Ovary (tissue), 9 donors: ENCODE measurements around the gene STX18. TPM values are rescaled to one million over a fixed set of nuclear protein-coding genes. Genes with fewer than 3 reads are reported as not detected.

Experiments used
- DNase-seq, 5 donors: peaks; one replicate each; pipeline ENCODE4 v3.0.0-alpha.2; 2019 to 2020
- H3K27ac ChIP-seq, 2 donors: fragments of 200-600 bp; one replicate each; pipeline versions ENCODE4 v1.5.1 to v1.8.0; 2019 to 2022
- H3K27me3 ChIP-seq: fragments of 200-600 bp; one replicate; pipeline ENCODE4 v1.8.0; 2022
- H3K36me3 ChIP-seq: fragments of 200-600 bp; sonication (generic); one replicate; pipeline ENCODE4 v1.5.1; 2019
- H3K4me1 ChIP-seq: one replicate; pipeline ENCODE4 v1.8.1; 2013; ENCODE audit warnings: mild to moderate bottlenecking, moderate library complexity; ENCODE audit not compliant: insufficient read depth
- H3K4me3 ChIP-seq: fragments of 200-600 bp; sonication (generic); one replicate; pipeline ENCODE4 v1.5.1; 2017
- H3K9me3 ChIP-seq, 2 donors: fragments of 200-600 bp in 1 of 2; sonication (generic) in 1 of 2; one replicate each; pipeline versions ENCODE4 v1.5.1 to v1.8.1; 2013 to 2019; ENCODE audit warnings: mild to moderate bottlenecking in 1 of 2, moderate library complexity in 1 of 2
- CTCF ChIP-seq, 3 donors: fragments of 450-650 bp in 2 of 3; fragments of 200-600 bp in 1 of 3; IDR thresholded peaks; one replicate each; pipeline versions ENCODE4 v1.5.1 to v1.8.0; 2016 to 2022; ENCODE audit warnings: antibody characterized with exemption in 3 of 3, mild to moderate bottlenecking in 1 of 3
- EP300 ChIP-seq: sonication (generic); formaldehyde crosslinking; IDR thresholded peaks from one replicate; pipeline ENCODE4 v1.6.1; 2017; ENCODE audit warnings: antibody characterized with exemption
- POLR2A ChIP-seq: fragments of 450-650 bp; IDR thresholded peaks from one replicate; pipeline ENCODE4 v1.6.1; 2017; ENCODE audit warnings: antibody characterized with exemption, mild to moderate bottlenecking, moderate library complexity
- WGBS, 3 donors: extraction: QIAGEN DNeasy Blood & Tissue Kit in 1 of 3; methylation state at CpG; one replicate each; pipeline versions ENCODE4 v1.1.5 to v1.1.7; 2013 to 2017; 5-methylcytosine and 5-hydroxymethylcytosine counted together
- intact Hi-C, 4 donors: fragments of 100-400 bp; cut with DNase I; formaldehyde crosslinking; loops; one replicate each; pipeline versions ENCODE4 v1.11.0 to v1.15.1; 2022 to 2023
- polyA plus RNA-seq, 2 donors: library from polyadenylated mRNA; stranded (reverse); fragments of 200-250 nt in 1 of 2; fragments of 350-450 nt in 1 of 2; fragmentation: Illumina TruSeq in 1 of 2; extraction: RNeasy Lipid Tissue Mini Kit (QIAGEN cat#74804) in 1 of 2; gene quantifications; one replicate each; pipeline ENCODE4 v1.2.3, GENCODE V29; 2013 to 2014
- total RNA-seq, 7 donors: library from RNA; depleted of rRNA in 2 of 7; stranded (reverse); fragments of >200 nt in 2 of 7; fragmentation: NEBNext Ultra II Directional in 3 of 7; extraction: Animal tissue kit (Norgen Biotek cat#: 25700) in 3 of 7; gene quantifications; one replicate each; pipeline versions ENCODE4 v1.1.0 to v1.2.4, GENCODE V29; 2016 to 2023
- donor health status: DM: no; HTN: no; CAD: no; lungs with moderate emphysema.
- donor health status: DM: no; HTN: no; CAD: no.
- donor health status: Bipolar disorder and iron deficiency.
- donor health status: DM: yes; HTN: yes; CAD: no.
- donor health status: DM: no; HTN: no; CAD: no.
- donor health status: DM: yes; HTN: yes; CAD: no.

STX18 gene
- total and polyA plus RNA-seq, 9 donors: 18.1 to 61.4 (median 31.9) TPM

DNA sequence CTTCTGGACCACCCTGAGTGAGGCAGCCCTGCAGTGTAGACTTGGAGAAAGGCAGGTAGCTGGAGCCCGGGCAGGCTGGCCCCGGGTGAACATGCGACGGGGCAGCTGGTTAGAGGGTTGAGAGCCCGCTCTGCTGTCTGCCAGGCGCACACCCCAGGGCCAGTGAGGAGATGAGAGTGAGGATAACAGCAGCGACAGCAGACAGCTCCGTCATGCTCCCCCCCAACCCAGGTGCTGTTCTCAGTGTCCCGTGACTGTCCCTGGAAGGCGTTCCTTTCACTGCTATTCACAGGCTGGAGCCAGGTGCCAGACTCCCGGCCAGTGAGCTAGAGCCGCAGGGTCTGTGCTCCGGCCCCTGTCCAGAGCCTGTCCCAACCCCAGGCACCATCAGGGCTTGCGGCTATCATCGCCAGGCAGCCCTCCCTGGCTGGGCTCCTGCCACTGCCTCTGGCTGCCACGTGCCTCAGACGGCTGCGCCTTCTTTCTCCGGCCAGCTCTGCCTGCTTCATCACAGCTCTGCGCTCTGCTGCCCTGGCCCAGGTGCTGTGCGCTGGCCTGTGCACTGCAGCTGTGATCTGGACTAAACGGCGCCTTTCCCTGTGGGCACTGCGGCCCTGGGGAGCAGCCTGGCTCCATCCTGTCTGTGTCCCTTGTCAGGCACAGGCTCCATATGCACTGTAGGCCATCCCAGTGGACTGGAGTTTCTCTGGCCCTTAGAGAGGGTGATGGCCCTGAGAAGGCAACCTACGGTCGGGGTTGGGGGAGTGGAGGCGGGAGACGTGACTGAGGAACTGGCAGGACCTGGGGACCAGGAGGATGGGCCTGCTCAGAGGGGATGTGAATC lies 135.2 kb downstream of the STX18 start:
- Histone ChIP-seq H3K36me3 (no peaks in the 10 kb centered on the region), H3K4me3 (no peak overlapping the region), H3K27ac (no peak overlapping the region), H3K4me1 (no peaks in the 10 kb centered on the region), H3K27me3 (no peaks in the 10 kb centered on the region), H3K9me3 (no peaks in the 10 kb centered on the region)
- no peak for DNase-seq
- TF ChIP-seq POLR2A (no peak), EP300 (no peak), CTCF (IDR thresholded peaks at IDR 0.05) (no peak)
- WGBS, 3 donors: 85 to 87% (median 87%) methylated on average over 22 to 28 of the region's 28 CpGs
- intact Hi-C loops: no loop called here

- TF ChIP-seq CTCF (IDR thresholded peaks at IDR 0.05) (no peak), POLR2A (no peak), EP300 (no peak)
- Histone ChIP-seq H3K9me3 (no peaks in the 10 kb centered on the region), H3K4me3 (no peak overlapping the region), H3K4me1 (no peaks in the 10 kb centered on the region), H3K27ac (no peak overlapping the region), H3K27me3 (no peaks in the 10 kb centered on the region), H3K36me3 (no peaks in the 10 kb centered on the region)
- intact Hi-C loops: no loop called here
- DNase-seq: no peak
- WGBS, 3 donors: 91 to 96% (median 94%) methylated on average over 15 of the region's 15 CpGs
Observed at GRCh38 chr4:4405358-4405962, 136.4 kb downstream of the STX18 start.

- no peaks in the 10 kb centered on the region for H3K27me3 ChIP-seq
- TF ChIP-seq POLR2A (no peak), CTCF (IDR thresholded peaks at IDR 0.05) (no peak), EP300 (no peak)
- H3K27ac ChIP-seq: no peak overlapping the region
- no peaks in the 10 kb centered on the region for H3K9me3 ChIP-seq
- H3K36me3 ChIP-seq: no peaks in the 10 kb centered on the region
- no peak for DNase-seq
- no peaks in the 10 kb centered on the region for H3K4me1 ChIP-seq
- H3K4me3 ChIP-seq: no peak overlapping the region
- 74 to 75% (median 74%) methylated on average over 13 of the region's 13 CpGs for WGBS, 3 donors
- intact Hi-C loops: no loop called here
Observed at GRCh38 chr4:4402966-4403365, 138.9 kb downstream of the STX18 start.

- Histone ChIP-seq H3K9me3 (no peaks in the 10 kb centered on the region), H3K27ac (no peak overlapping the region), H3K36me3 (no peaks in the 10 kb centered on the region), H3K27me3 (no peaks in the 10 kb centered on the region), H3K4me3 (no peak overlapping the region), H3K4me1 (no peaks in the 10 kb centered on the region)
- no peak for TF ChIP-seq POLR2A
- 83 to 85% (median 83%) methylated on average over 7 of the region's 7 CpGs for WGBS, 3 donors
- DNase-seq: no peak
- intact Hi-C loops: no loop called here
Observed at GRCh38 chr4:4401036-4401435, 140.8 kb downstream of the STX18 start.

DNA sequence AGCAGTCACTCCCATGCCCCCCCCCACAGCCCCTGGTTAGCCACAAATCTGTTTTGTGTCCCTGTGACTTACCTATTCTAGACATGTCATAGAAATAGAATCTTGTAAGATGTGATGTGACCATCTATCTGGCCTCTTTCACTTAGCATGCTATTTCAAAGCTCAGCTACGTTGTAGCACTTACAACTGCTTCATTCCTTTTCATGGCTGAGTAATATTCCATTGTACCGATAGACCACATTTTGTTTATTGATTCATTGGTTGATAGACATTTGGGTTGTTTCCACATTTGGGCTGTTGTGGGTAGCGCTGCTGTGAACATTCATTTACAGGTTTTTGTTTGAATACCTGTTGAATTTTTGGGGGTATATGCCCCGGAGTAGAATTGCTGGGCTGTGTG lies 143.4 kb downstream of the STX18 start:
- H3K36me3 ChIP-seq: no peaks in the 10 kb centered on the region
- DNase-seq: no peak
- TF ChIP-seq CTCF (IDR thresholded peaks at IDR 0.05) (no peak), EP300 (no peak), POLR2A (no peak)
- no peaks in the 10 kb centered on the region for H3K4me1 ChIP-seq
- H3K4me3 ChIP-seq: no peak overlapping the region
- no peak overlapping the region for H3K27ac ChIP-seq
- H3K9me3 ChIP-seq: no peaks in the 10 kb centered on the region
- WGBS, 3 donors: 73 to 83% (median 75%) methylated on average over 4 of the region's 4 CpGs
- no peaks in the 10 kb centered on the region for H3K27me3 ChIP-seq
- intact Hi-C loops: no loop called here
